GM12865 (cell line): ENCODE results near the gene PRDM16.

Experiments used
- DNase-seq: peaks from one replicate; pipeline ENCODE4 v3.0.0; 2010; ENCODE audit warnings: low read depth
- H3K4me3 ChIP-seq: 2 replicates; pipeline ENCODE4 v1.5.1; 2011; ENCODE audit warnings: mild to moderate bottlenecking, low read depth, low read length, control low read depth
- TF ChIP-seq, protein P1 (sequence below): IDR thresholded peaks from 2 replicates; pipeline ENCODE4 v1.5.1; 2011; ENCODE audit warnings: low read length, control low read depth, low read depth, inconsistent platforms; ENCODE audit not compliant: insufficient read depth; ENCODE audit errors: missing control alignments

The PRDM16 gene

DNA sequence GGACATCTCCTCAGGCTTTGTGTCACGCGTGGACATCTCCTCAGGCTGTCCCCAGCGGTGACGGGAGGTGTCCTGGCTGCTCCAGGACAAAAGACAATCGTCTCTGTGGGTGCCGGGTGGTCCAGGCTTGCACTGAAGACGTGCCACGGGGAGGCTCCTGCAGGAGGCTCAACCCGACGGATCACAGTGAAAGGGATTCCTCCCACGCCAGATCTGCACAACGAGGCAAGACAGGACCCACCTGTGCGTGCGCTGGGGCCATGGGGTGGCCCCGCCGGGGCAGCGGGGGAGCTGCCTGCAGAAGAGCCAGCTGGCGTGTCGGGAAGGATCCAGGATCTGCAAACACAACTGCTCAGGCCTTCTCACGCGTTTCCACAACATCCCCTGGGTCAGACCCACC, 366.7 kb downstream of the PRDM16 start:
- TF ChIP-seq, protein P1, sequence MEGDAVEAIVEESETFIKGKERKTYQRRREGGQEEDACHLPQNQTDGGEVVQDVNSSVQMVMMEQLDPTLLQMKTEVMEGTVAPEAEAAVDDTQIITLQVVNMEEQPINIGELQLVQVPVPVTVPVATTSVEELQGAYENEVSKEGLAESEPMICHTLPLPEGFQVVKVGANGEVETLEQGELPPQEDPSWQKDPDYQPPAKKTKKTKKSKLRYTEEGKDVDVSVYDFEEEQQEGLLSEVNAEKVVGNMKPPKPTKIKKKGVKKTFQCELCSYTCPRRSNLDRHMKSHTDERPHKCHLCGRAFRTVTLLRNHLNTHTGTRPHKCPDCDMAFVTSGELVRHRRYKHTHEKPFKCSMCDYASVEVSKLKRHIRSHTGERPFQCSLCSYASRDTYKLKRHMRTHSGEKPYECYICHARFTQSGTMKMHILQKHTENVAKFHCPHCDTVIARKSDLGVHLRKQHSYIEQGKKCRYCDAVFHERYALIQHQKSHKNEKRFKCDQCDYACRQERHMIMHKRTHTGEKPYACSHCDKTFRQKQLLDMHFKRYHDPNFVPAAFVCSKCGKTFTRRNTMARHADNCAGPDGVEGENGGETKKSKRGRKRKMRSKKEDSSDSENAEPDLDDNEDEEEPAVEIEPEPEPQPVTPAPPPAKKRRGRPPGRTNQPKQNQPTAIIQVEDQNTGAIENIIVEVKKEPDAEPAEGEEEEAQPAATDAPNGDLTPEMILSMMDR, result no peak
- DNase-seq, result no peak
- H3K4me3 ChIP-seq, result no peak overlapping the region

- DNase-seq, result no peak
- TF ChIP-seq, protein P1, result no peak
- no peak overlapping the region for H3K4me3 ChIP-seq
These were observed 367.4 kb downstream of the PRDM16 start for GRCh38 chr1:3436451-3436850.

DNA sequence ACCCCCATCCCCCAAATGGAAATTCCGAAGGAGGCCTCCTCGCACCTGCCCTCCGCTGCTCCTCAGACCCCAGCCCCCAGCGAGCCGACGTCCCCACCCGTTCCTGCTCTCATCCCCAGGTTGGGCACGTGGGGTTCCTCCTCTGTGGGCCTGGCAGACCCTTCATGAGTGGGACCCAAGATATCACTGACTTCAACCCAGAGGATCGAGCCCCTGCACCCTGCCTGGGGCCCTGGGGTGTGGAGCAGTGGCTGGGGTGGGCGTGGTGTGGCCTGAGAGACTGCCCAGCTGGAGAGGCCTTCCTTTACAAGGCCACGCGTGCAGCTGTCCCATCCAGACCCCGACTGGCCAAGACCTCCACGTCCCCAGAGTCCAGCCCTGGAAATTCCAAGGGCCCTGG, 367.9 kb downstream of the PRDM16 start:
- no peak overlapping the region for H3K4me3 ChIP-seq
- no peak for DNase-seq
- TF ChIP-seq, protein P1, result no peak

DNA sequence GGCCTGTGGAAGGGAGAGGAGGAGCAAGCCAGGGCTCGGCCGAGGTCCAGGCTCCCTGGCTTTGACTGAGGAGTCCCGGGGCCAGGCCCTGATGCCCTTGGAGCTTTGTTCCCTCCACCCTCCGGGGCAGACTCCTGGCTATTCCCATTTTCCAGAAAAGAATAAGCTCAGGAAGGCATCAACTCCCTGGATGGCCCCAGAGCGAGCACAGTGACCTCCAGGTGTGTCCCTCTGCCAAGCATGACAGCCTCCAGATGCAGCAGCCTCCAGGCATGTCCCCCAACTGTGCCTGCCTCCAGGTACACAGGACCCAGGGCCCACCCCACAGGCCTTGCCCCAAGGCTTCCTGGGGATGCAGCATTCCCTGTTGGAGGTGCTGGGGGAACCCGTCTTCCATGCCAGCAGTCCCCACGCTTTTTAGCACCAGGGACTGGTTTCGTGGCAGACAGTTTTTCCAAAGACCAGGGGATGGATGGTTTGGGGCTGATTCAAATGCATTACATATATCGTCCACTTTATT, 369.7 kb downstream of the PRDM16 start:
- H3K4me3 ChIP-seq, result no peak overlapping the region
- no peak for DNase-seq
- TF ChIP-seq, protein P1, result no peak

GRCh38 chr1:3439346-3440299, 370.6 kb downstream of the PRDM16 start:
- no peak for DNase-seq
- no peak overlapping the region for H3K4me3 ChIP-seq
- TF ChIP-seq, protein P1, result no peak

DNA sequence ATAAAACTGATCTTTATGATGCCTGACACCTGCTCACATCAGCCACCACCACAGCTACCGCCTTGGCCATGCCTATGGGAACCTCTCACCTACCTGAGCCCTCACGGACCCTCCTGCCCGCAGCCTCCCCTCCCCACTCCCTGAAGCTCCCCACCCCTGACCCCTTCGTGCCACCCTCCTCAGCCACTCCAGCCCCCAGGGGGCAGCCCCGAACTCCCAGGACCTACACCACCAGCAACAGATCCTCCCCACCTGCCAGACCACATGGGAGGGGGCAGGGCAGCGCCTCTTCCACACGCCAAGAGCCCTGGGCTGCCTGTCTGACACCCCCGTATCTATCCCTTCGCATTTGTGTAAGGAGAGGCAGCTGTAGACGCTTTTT, 371.3 kb downstream of the PRDM16 start:
- H3K4me3 ChIP-seq, result no peak overlapping the region
- TF ChIP-seq, protein P1, result no peak
- DNase-seq, result no peak
